ENCODE measurements around the gene MGAT4A. TPM values are rescaled to one million over a fixed set of nuclear protein-coding genes. Genes with fewer than 3 reads are reported as not detected.

The MGAT4A gene
- total RNA-seq, 1 donor from 2014 or later, result 3.2 TPM

DNA sequence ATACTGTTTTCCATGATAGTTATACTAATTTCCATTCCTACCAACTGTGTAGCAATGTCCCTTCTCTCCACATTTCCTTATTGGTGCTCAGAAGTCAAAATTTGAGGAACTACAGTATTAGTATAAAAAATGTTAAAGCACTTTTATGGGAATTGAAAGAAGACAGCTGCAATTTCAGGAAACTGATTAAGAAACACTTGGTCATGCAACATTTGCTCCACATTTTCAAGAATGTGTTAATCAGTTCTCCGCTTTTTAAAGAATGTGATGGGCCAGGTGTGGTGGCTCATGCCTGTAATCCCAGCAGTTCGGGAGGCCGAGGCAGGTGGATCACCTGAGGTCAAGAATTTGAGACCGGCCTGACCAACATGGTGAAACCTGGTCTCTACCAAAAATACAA is 33.6 kb upstream of the MGAT4A start:
- TF ChIP-seq, protein P1, sequence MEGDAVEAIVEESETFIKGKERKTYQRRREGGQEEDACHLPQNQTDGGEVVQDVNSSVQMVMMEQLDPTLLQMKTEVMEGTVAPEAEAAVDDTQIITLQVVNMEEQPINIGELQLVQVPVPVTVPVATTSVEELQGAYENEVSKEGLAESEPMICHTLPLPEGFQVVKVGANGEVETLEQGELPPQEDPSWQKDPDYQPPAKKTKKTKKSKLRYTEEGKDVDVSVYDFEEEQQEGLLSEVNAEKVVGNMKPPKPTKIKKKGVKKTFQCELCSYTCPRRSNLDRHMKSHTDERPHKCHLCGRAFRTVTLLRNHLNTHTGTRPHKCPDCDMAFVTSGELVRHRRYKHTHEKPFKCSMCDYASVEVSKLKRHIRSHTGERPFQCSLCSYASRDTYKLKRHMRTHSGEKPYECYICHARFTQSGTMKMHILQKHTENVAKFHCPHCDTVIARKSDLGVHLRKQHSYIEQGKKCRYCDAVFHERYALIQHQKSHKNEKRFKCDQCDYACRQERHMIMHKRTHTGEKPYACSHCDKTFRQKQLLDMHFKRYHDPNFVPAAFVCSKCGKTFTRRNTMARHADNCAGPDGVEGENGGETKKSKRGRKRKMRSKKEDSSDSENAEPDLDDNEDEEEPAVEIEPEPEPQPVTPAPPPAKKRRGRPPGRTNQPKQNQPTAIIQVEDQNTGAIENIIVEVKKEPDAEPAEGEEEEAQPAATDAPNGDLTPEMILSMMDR (IDR thresholded peaks at IDR 0.05; ENCODE audit: insufficient read depth, low read length, poor library complexity, severe bottlenecking), result no peak
- no peak for DNase-seq (ENCODE audit: low read depth)

DNA sequence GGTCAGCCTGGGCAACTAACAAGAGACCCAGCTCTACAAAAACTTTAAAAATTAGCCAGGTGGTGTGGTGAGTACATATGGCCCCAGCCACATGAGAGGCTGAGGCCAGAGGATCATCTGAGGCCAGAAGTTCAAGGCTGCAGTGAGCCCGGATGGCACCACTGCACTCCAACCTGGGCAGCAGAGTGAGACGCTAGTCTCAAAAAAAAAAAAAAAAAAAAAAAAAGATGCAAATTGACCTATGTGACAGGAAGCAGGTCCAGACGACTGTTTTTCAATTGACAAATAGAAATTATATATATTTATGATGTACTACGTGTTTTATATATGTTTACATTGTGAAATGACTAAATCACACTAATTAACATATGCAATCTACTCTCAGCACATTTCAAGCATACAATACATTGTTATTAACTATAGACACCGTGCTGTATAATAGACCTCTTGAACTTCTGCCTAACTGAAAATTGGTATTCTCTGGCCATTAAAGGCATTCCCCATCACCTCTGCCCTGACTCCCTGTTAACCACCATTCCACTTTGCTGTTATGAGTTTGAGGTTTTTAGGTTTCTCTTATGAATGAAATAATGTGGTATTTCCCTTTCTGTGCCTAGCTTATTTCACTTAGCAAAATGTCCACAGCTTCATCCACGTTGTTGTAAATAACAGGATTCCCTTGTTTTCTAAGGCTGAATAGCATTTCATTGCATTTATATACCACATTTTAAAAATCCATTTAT is 32.4 kb upstream of the MGAT4A start:
- Histone ChIP-seq H3K36me3 (ENCODE audit: control insufficient read depth, insufficient read depth, low read length) (no peaks in the 10 kb centered on the region), H3K27me3 (ENCODE audit: control insufficient read depth, insufficient read depth, low read length) (no peaks in the 10 kb centered on the region), H3K4me3 (ENCODE audit: low read depth, low read length) (no peak overlapping the region)
- TF ChIP-seq, protein P1 (IDR thresholded peaks at IDR 0.05; ENCODE audit: insufficient read depth, low read length, poor library complexity, severe bottlenecking), result no peak
- no peak for DNase-seq (ENCODE audit: low read depth)

More for the DNA sequence above, 33.6 kb upstream of the MGAT4A start:
- Histone ChIP-seq H3K27me3 (ENCODE audit: control insufficient read depth, insufficient read depth, low read length) (no peaks in the 10 kb centered on the region), H3K36me3 (ENCODE audit: control insufficient read depth, insufficient read depth, low read length) (no peaks in the 10 kb centered on the region), H3K4me3 (ENCODE audit: low read depth, low read length) (no peak overlapping the region)

DNA sequence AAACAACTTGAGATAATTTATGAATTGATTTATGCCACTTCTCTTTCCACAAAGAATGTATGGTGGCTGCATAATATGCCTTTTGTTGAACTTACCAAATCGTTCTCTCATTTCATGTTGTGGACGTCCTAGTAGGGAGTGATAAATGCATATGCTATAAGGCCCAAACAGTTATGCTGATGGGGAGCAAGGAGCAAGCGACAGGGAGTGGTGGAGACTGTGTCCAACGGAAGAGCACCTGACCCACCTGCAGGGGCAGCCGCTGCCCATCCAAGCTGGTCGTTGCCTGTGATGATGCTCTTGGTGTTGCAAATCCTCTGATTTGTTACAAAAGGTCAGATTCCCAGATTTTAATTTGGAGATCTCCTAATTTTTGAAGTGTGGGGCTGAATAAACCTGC is 31.0 kb upstream of the MGAT4A start:
- H3K36me3 ChIP-seq (ENCODE audit: control insufficient read depth, insufficient read depth, low read length), result no peaks in the 10 kb centered on the region
- DNase-seq (ENCODE audit: low read depth), result no peak
- H3K27me3 ChIP-seq (ENCODE audit: control insufficient read depth, insufficient read depth, low read length), result no peaks in the 10 kb centered on the region
- TF ChIP-seq, protein P1 (IDR thresholded peaks at IDR 0.05; ENCODE audit: insufficient read depth, low read length, poor library complexity, severe bottlenecking), result no peak
- no peak overlapping the region for H3K4me3 ChIP-seq (ENCODE audit: low read depth, low read length)

DNA sequence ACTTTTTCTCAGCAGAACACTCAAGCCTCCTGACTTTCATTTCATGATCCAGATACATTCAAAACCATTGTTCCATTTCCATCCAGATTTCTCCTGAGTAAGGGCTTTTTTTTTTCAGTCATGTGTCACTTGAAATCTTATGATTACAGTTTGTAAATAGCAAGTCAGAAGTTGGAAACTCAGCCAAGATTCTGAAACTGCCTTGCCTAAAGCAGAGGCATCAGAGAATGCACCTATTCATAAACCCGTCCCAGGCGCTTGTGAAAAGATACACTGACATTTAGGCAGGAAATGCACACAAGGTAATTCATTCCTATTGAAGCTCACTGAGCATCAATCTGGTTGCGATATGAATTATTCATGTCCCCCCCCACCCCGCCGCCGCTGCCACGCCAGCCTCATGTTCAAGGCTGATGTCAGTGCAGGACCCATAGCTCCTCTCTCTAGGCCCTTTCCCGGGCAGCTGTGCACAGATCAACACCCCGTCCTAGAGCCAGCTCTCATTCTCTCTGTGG is 30.4 kb upstream of the MGAT4A start:
- TF ChIP-seq, protein P1 (IDR thresholded peaks at IDR 0.05; ENCODE audit: insufficient read depth, low read length, poor library complexity, severe bottlenecking), result no peak
- Histone ChIP-seq H3K27me3 (ENCODE audit: control insufficient read depth, insufficient read depth, low read length) (no peaks in the 10 kb centered on the region), H3K4me3 (ENCODE audit: low read depth, low read length) (no peak overlapping the region), H3K36me3 (ENCODE audit: control insufficient read depth, insufficient read depth, low read length) (no peaks in the 10 kb centered on the region)
- DNase-seq (ENCODE audit: low read depth), result no peak

DNA sequence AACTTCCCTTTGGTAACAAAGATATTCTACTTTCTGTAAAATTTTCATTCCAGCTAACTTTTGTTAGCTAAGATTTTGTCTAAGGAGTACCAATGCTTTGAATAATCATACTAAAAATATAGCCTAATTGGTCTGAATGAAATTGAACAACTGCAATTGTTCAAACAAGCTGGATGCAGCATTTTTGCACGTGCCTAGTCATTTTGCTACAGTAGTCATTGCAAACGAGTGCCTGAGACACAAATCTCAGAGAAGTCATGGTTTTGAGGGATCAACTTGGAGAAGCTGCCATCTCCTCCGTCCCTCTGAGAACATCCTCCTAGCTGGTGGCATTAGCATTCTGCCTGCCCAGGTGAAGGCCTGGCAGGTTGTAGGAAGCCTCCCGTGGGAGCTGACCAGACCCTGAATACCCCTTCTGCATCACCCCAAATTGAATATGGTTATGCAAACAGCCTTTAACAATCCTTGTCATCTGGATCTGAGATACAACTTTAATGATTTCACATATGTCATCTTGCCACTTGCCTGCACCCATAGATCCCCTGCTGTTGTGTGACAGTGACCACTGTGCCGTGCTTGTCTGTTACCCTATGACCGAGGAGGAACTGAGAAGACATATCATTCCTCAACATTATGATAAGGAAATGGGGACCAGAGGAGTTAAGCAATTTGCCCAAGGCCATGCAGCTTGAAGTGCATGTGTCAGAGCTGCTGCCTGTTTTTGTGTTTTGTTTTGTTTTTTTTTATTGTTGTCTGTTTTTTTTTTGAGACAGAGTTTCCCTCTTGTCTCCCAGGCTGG is 29.1 kb upstream of the MGAT4A start:
- H3K36me3 ChIP-seq (ENCODE audit: control insufficient read depth, insufficient read depth, low read length), result no peaks in the 10 kb centered on the region
- DNase-seq (ENCODE audit: low read depth), result no peak
- TF ChIP-seq, protein P1 (IDR thresholded peaks at IDR 0.05; ENCODE audit: insufficient read depth, low read length, poor library complexity, severe bottlenecking), result no peak
- H3K27me3 ChIP-seq (ENCODE audit: control insufficient read depth, insufficient read depth, low read length), result no peaks in the 10 kb centered on the region
- no peak overlapping the region for H3K4me3 ChIP-seq (ENCODE audit: low read depth, low read length)
